GM18499 (cell line): ENCODE measurements around the gene CDKN2D.

Experiments used
- ATAC-seq: cut with Tn5 transposase; IDR thresholded peaks from one replicate; pipeline ENCODE4 v1.9.1; 2021; ENCODE audit warnings: moderate number of reproducible peaks; ENCODE audit not compliant: insufficient read depth, unreplicated experiment

Gene CDKN2D

DNA sequence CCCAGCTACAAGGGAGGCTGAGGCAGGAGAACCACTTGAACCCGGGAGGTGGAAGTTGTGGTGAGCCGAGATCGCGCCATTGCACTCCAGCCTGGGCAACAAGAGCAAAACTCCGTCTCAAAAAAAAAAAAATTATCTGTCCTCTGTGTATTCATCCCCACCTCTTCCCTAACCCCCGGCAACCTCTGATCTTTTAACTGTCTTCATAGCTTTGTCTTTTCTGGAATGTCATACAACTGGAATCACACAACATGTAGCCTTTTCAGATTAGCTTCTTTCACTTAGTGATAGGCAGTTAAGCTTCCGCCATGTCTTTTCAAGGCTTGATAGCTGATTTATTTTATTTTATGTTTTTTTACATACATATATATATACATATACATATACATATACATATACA lies 43.1 kb downstream of the CDKN2D start:
- ATAC-seq = no peak

DNA sequence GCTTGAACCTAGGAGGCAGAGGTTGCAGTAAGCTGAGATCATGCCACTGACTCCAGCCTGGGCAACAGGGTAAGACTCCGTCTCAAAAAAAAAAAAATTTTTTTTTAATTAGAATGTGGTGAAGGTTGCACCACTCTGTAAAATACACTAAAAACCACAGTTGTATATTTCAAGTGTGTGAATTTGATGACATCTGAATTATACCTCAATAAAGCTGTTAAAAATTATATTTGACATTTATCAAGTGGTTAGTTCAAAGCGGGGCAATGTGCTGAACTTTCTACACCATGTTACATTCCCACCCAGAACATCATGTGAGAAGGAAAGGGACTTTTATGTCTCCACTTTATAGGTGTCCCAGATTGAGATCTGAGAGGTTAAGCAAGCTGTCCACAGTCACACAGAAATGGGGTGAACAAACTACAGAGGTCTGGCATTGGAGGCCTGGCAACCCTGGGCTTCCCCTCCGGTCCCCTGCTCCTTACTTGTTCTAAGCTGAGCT lies 45.6 kb downstream of the CDKN2D start:
- no peak for ATAC-seq

DNA sequence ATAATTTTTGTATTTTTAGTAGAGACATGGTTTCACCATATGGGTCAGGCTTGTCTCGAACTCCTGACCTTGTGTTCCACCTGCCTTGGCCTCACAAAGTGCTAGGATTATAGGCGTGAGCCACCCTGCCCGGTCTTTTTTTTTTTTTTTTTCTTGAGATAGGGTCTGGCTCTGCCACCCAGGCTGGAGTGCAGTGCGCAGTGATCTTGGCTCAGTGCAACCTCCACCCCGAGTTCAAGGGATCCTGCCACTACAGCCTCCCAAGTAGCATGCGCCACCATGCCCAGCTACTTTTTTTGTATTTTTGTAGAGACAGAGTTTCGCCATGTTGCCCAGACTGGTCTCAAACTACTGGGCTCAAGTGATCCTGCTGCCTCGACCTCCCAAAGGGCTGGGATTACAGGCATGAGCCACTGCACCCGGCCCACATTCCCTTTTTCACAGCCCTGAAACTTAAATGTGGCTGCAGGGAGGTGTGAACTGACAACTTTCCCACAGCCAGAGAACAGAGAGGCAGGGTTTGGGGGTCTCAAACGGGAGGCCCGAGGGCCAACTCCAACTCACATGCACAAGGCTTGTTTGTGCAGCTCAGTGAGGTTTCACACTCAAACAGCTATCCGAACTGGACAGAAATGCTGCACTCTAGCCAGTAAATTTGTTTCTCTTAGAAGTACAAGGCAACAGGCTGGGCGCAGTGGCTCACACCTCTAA lies 47.2 kb downstream of the CDKN2D start:
- no peak for ATAC-seq

DNA sequence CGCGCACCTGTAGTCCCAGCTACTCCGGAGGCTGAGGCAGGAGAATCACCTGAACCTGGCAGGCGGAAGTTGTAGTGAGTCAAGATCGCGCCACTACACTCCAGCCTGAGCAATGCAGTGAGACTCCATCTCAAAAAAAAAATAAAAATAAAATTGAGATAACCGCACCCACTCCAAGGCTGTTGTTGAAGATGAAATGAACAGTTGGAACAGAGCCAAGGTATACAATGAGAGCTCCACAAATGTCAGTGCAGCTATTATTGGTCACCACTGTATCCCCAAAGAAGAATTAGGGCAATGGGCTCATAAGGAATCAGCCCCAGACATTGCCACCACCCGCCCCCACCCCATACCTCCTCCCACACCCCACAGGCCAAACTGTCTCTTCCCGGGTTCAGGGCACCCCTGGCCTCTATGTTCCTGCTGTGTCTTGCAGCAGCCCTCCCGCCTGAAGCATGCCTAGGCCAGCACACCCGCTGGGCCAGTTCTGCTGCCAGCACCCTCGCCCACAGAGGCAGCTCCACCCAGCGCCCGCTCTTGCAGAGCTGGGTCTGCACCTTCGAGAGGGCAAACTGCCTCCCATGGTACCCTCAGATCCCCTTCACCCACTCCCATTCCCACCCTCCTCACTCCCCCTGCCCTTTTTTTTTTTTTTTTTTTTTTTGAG lies 48.0 kb downstream of the CDKN2D start:
- no peak for ATAC-seq

DNA sequence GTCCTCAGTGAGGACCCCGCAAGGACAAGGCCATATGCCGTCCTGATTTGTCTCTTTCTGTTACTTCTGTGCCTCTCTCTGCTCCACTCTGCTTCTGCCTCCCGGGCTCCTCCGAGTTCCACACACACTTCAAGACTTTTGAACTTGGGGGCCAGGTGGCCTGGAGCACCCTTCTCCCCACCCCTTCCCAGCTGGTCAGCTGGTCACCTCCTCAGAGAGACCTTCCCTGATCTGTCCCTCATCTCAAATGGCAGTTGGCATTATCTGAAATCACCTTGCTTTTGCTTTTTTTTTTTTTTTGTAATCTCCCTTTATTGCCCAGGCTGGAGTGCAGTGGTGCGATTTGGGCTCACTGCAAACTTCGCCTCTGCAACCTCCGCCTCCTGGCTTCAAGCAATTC lies 49.4 kb downstream of the CDKN2D start:
- ATAC-seq = no peak

DNA sequence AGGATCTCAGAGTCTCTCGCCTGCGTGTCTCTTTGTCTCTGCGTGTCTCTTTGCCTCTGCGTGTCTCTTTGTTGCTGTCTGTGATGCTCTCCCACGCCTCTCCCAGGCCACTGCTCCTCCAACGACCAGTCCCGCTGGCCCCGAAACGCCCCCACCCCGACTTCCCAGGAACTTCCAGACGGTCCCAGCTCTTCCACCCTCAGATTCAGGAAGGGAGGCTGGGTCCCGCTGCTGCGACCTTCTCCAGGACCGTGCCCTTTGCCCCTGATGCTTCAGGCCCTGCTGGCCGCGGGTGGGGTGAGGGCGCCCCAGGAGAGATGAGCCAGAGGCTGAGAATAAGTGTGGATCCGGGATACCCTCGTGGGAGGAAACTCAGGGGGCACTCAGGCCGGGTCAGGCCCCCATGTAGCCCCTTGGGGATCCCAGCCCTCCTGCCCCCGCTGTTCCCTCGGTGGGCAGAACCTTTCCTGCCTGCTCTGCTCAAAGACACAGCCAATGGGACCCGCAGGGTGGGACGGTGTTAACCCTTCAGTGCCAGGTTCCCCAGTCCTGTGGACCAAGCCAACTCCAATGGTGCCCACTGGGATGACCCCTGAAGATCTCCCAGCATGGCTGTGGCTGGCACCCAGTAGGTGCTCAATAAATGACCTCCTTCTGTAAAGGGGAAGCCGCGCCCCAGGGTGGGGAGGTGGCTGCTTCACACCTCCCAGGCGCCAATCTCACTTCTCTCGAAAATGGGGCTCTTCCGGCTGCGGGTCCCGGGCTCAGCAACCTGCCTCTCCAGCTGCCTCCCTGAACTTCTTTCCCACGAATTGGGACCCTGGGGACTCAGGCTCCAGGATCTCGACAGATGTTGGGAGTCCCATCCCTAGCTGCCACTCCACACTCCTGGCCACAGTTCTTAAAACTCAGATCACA lies 50.1 kb downstream of the CDKN2D start:
- no peak for ATAC-seq

DNA sequence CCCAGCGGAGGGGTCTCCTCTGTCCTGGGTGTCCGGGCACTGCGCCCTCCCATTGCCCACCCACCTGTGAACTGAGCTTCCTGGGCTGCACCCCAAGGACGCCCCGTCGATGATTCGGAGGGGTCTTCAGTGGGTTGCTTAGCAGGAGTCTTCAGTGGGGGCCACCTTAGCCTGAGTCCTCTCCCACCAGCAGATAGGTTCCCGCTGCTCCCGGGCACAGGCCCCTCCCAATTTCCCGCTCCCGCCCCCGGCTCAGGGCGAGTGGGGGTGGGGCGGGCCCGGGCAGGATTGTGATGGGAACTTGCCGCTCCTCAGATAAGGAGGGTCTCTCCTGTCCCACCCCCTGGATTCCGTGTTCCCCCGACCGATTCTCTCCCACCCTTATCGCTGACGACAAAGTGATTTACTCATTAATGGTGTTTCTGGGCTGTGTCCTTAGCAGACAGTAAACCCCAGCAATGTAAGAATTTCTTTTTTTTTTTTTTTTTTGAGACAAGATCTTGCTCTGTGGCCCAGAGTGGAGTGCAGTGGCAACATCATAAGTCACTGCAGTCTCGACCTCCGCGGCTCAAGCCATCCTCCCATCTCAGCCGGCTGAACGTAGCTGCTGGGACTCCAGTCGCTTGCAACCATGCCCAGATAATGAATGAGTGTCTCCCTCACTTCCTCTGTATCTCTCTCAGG lies 50.9 kb downstream of the CDKN2D start:
- ATAC-seq = no peak

DNA sequence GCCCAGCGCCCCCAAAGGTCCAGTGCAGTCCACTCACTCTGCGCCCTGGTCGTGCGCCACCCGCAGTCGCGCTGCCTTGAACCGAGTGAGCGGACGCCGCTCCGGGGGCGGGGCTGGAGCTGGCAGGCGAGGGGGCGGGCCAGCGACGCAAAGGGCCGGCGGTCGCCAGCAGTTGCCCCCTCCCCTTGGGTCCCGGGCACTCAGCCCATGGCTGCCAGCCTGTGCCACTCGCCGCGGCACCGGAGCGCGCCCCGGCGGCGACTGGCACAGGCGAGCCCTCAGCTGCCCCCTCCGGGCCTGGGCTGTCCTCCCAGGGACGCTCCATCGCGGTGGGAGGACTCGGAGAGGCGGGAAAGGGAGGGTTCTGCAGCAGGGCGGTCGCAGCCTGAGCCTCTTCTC lies 51.4 kb downstream of the CDKN2D start, which contains the start of gene S1PR5:
Gene S1PR5 (minus strand): TSS at position 87 of the 399 bp plus-strand sequence. CDS start 2,436 bp downstream, outside the sequence.
- no peak for ATAC-seq

DNA sequence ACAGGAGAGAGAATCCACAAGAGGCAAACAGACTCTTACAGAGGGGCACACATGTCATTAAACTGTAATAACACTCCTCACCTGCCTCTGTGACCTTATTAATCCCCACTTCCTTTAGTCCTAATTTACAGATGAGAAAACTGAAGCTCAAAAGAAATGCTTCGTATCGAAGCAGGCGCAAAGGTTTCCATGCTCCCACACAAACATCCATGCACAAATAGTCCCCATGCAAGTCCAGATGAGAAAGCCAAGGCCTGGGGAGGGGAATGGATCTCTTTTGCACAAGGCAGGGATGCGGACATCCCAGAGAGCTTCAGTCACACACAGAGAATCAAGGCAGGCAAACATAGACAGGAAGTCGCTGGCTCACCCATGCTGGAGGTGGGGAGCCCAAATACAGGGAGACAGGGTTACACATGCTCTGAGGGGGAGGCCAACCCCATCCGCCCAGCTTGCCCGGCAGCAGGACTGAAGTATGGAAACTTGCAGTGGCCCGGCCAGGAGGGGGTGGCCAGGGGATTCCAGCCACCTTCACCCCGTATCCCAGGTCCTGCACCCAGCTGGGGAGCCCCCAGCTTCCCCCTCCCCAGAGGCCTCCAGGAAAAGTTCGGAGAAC lies 52.0 kb downstream of the CDKN2D start:
- no peak for ATAC-seq
